Measurements from ENCODE around the gene RIPOR3.
A peak's percentile ranks its signal among the peaks of the same experiment; 100 is the strongest.

The RIPOR3 gene

GRCh38 chr20:50728981-50729874 is 37.9 kb upstream of the RIPOR3 start:
- H3K4ac ChIP-seq (ENCODE audit: low read depth in 1 of 2, low read length in 2 of 2) = no peak overlapping the region
- no peak overlapping the region for H3K4me2 ChIP-seq (ENCODE audit: low read length, poor library complexity, severe bottlenecking)
- peak overlapping the region; percentile 67 to 69 for H2BK12ac ChIP-seq (ENCODE audit: low read length in 2 of 2)
- H3K9me3 ChIP-seq (ENCODE audit: control insufficient read depth, low read length) = no peaks in the 10 kb centered on the region
- peak overlapping the region; percentile 5 to 26 for H3K18ac ChIP-seq (ENCODE audit: low read depth in 1 of 2, low read length in 2 of 2)
- peak overlapping the region; percentile 85 for H2BK15ac ChIP-seq (ENCODE audit: low read depth, poor library complexity, severe bottlenecking)
- no peak overlapping the region for H3K23ac ChIP-seq (ENCODE audit: low read length in 2 of 2)
- DNase-seq = peak; percentile 66
- peak overlapping the region; percentile 88 for H3K27ac ChIP-seq (ENCODE audit: low read length, poor library complexity, severe bottlenecking)
- peak overlapping the region; percentile 80 for H3K9ac ChIP-seq (ENCODE audit: low read length)
- H3K4me3 ChIP-seq (ENCODE audit: insufficient read depth in 1 of 2, low read depth in 1 of 2, low read length in 2 of 2) = peak overlapping the region in 1 of 2 experiments; percentile 79
- peaks cover 33% of the 10 kb centered on the region for H3K4me1 ChIP-seq (ENCODE audit: control insufficient read depth, insufficient read depth, low read depth, low read length)
- no peak overlapping the region for H4K8ac ChIP-seq (ENCODE audit: low read length)
- H2BK5ac ChIP-seq (ENCODE audit: low read depth, low read length, poor library complexity, severe bottlenecking) = peak overlapping the region; percentile 33
- H2AK5ac ChIP-seq (ENCODE audit: low read length, severe bottlenecking) = peak overlapping the region; percentile 99
- peak overlapping the region; percentile 34 for H4K91ac ChIP-seq (ENCODE audit: low read length)
- H3K79me1 ChIP-seq (replicated peaks; ENCODE audit: low read length, poor library complexity, severe bottlenecking) = peaks cover 5% of the 10 kb centered on the region
- no peak overlapping the region for H3K14ac ChIP-seq (ENCODE audit: low read length in 2 of 2)
- WGBS = 78% methylated on average over 7 of the region's 11 CpGs
- H2AFZ ChIP-seq (ENCODE audit: low read depth, low read length) = no peak overlapping the region
- no peaks in the 10 kb centered on the region for H3K27me3 ChIP-seq (ENCODE audit: control insufficient read depth in 1 of 2, insufficient read depth in 1 of 2, low read length in 2 of 2)
- H2BK120ac ChIP-seq (ENCODE audit: low read depth, low read length) = peak overlapping the region; percentile 1
- H3K36me3 ChIP-seq (ENCODE audit: control insufficient read depth in 1 of 2, insufficient read depth in 2 of 2, low read depth in 1 of 2, low read length in 2 of 2) = no peaks in the 10 kb centered on the region

- over 99% methylated on average over 4 of the region's 4 CpGs for WGBS
- no peaks in the 10 kb centered on the region for H3K36me3 ChIP-seq (ENCODE audit: control insufficient read depth in 1 of 2, insufficient read depth in 2 of 2, low read depth in 1 of 2, low read length in 2 of 2)
- H3K27me3 ChIP-seq (ENCODE audit: control insufficient read depth in 1 of 2, insufficient read depth in 1 of 2, low read length in 2 of 2) = no peaks in the 10 kb centered on the region
- H3K4me1 ChIP-seq (ENCODE audit: control insufficient read depth, insufficient read depth, low read depth, low read length) = peaks cover 35% of the 10 kb centered on the region
- H3K14ac ChIP-seq (ENCODE audit: low read length in 2 of 2) = no peak overlapping the region
- H2BK120ac ChIP-seq (ENCODE audit: low read depth, low read length) = no peak overlapping the region
- H3K9ac ChIP-seq (ENCODE audit: low read length) = peak overlapping the region; percentile 80
- H3K4ac ChIP-seq (ENCODE audit: low read depth in 1 of 2, low read length in 2 of 2) = peak overlapping the region in 1 of 2 experiments; percentile 11
- no peak overlapping the region for H4K91ac ChIP-seq (ENCODE audit: low read length)
- H2AFZ ChIP-seq (ENCODE audit: low read depth, low read length) = no peak overlapping the region
- H3K4me2 ChIP-seq (ENCODE audit: low read length, poor library complexity, severe bottlenecking) = peak overlapping the region; percentile 13
- H3K27ac ChIP-seq (ENCODE audit: low read length, poor library complexity, severe bottlenecking) = peak overlapping the region; percentile 88
- no peak overlapping the region for H4K8ac ChIP-seq (ENCODE audit: low read length)
- H2BK15ac ChIP-seq (ENCODE audit: low read depth, poor library complexity, severe bottlenecking) = no peak overlapping the region
- DNase-seq = no peak
- peak overlapping the region; percentile 85 for H2BK5ac ChIP-seq (ENCODE audit: low read depth, low read length, poor library complexity, severe bottlenecking)
- H2AK5ac ChIP-seq (ENCODE audit: low read length, severe bottlenecking) = peak overlapping the region; percentile 99
- peaks cover 5% of the 10 kb centered on the region for H3K79me1 ChIP-seq (replicated peaks; ENCODE audit: low read length, poor library complexity, severe bottlenecking)
- peak overlapping the region; percentile 29 to 56 for H2BK12ac ChIP-seq (ENCODE audit: low read length in 2 of 2)
- H3K4me3 ChIP-seq (ENCODE audit: insufficient read depth in 1 of 2, low read depth in 1 of 2, low read length in 2 of 2) = peak overlapping the region in 1 of 2 experiments; percentile 27
- no peaks in the 10 kb centered on the region for H3K9me3 ChIP-seq (ENCODE audit: control insufficient read depth, low read length)
- H3K23ac ChIP-seq (ENCODE audit: low read length in 2 of 2) = no peak overlapping the region
- no peak overlapping the region for H3K18ac ChIP-seq (ENCODE audit: low read depth in 1 of 2, low read length in 2 of 2)
Measured at GRCh38 chr20:50728486-50728980, 37.2 kb upstream of the RIPOR3 start.

- Histone ChIP-seq H3K4me3 (ENCODE audit: insufficient read depth in 1 of 2, low read depth in 1 of 2, low read length in 2 of 2) (peak overlapping the region in 1 of 2 experiments; percentile 50), H3K9ac (ENCODE audit: low read length) (peak overlapping the region; percentile 80), H2AK5ac (ENCODE audit: low read length, severe bottlenecking) (peak overlapping the region; percentile 47), H3K4ac (ENCODE audit: low read depth in 1 of 2, low read length in 2 of 2) (no peak overlapping the region), H2BK120ac (ENCODE audit: low read depth, low read length) (no peak overlapping the region), H2BK15ac (ENCODE audit: low read depth, poor library complexity, severe bottlenecking) (no peak overlapping the region), H3K27ac (ENCODE audit: low read length, poor library complexity, severe bottlenecking) (peak overlapping the region; percentile 99), H3K79me1 (replicated peaks; ENCODE audit: low read length, poor library complexity, severe bottlenecking) (peaks cover 5% of the 10 kb centered on the region), H3K23ac (ENCODE audit: low read length in 2 of 2) (no peak overlapping the region), H3K9me3 (ENCODE audit: control insufficient read depth, low read length) (no peaks in the 10 kb centered on the region), H3K27me3 (ENCODE audit: control insufficient read depth in 1 of 2, insufficient read depth in 1 of 2, low read length in 2 of 2) (no peaks in the 10 kb centered on the region), H2AFZ (ENCODE audit: low read depth, low read length) (no peak overlapping the region), H3K4me1 (ENCODE audit: control insufficient read depth, insufficient read depth, low read depth, low read length) (peaks cover 35% of the 10 kb centered on the region), H3K14ac (ENCODE audit: low read length in 2 of 2) (no peak overlapping the region), H4K8ac (ENCODE audit: low read length) (no peak overlapping the region), H2BK5ac (ENCODE audit: low read depth, low read length, poor library complexity, severe bottlenecking) (peak overlapping the region; percentile 92), H4K91ac (ENCODE audit: low read length) (no peak overlapping the region), H2BK12ac (ENCODE audit: low read length in 2 of 2) (peak overlapping the region in 1 of 2 experiments; percentile 96), H3K36me3 (ENCODE audit: control insufficient read depth in 1 of 2, insufficient read depth in 2 of 2, low read depth in 1 of 2, low read length in 2 of 2) (no peaks in the 10 kb centered on the region), H3K4me2 (ENCODE audit: low read length, poor library complexity, severe bottlenecking) (peak overlapping the region; percentile 67), H3K18ac (ENCODE audit: low read depth in 1 of 2, low read length in 2 of 2) (no peak overlapping the region)
- WGBS = 90% methylated on average over 7 of the region's 8 CpGs
- DNase-seq = no peak
Measured at GRCh38 chr20:50727792-50728485, 36.6 kb upstream of the RIPOR3 start.

All from mesenchymal stem cell (in vitro differentiated cells and primary cell).